CD14-positive monocyte (primary cell): Measurements from ENCODE around the gene ATOH8. TPM values are rescaled to one million over a fixed set of nuclear protein-coding genes. Genes with fewer than 3 reads are reported as not detected.

Experiments used
- DNase-seq, 3 donors: peaks; one replicate each; pipeline ENCODE4 v3.0.0-alpha.2; 2011 to 2022
- H2AFZ ChIP-seq: 2 replicates; pipeline ENCODE4 v1.6.0; 2012; ENCODE audit warnings: mild to moderate bottlenecking, low read depth, low read length, inconsistent platforms; ENCODE audit not compliant: insufficient read depth, poor library complexity, severe bottlenecking
- H3K27ac ChIP-seq, 2 donors: 1 replicate in 1 of 2; 2 replicates in 1 of 2; pipeline ENCODE4 v1.5.1; 2012 to 2013; ENCODE audit warnings: low read length in 2 of 2, control low read depth in 1 of 2, inconsistent platforms in 1 of 2, low read depth in 1 of 2, mild to moderate bottlenecking in 1 of 2
- H3K27me3 ChIP-seq, 2 donors: one replicate each; pipeline versions ENCODE4 v1.6.0 to v1.6.1; 2011 to 2013; ENCODE audit warnings: low read length in 2 of 2; ENCODE audit not compliant: control insufficient read depth in 2 of 2, insufficient read depth in 2 of 2
- H3K36me3 ChIP-seq, 2 donors: replicated peaks in 1 of 2; 1 replicate in 1 of 2; 2 replicates in 1 of 2; pipeline versions ENCODE4 v1.5.1 to v1.6.1; 2012 to 2013; ENCODE audit warnings: low read length in 2 of 2, control low read depth in 1 of 2, inconsistent platforms in 1 of 2, mild to moderate bottlenecking in 1 of 2; ENCODE audit not compliant: insufficient read depth in 2 of 2, control insufficient read depth in 1 of 2
- H3K4me1 ChIP-seq, 2 donors: 1 replicate in 1 of 2; 2 replicates in 1 of 2; pipeline versions ENCODE4 v1.5.1 to v1.6.1; 2012 to 2013; ENCODE audit warnings: low read length in 2 of 2, control low read depth in 1 of 2, inconsistent platforms in 1 of 2, mild to moderate bottlenecking in 1 of 2, moderate library complexity in 1 of 2; ENCODE audit not compliant: insufficient read depth in 2 of 2, control insufficient read depth in 1 of 2
- H3K4me2 ChIP-seq: replicated peaks from 2 replicates; pipeline ENCODE3; 2012; ENCODE audit warnings: low read length, moderate library complexity, mild to moderate bottlenecking; ENCODE audit not compliant: poor library complexity, severe bottlenecking; ENCODE audit errors: extremely low read depth
- H3K4me3 ChIP-seq, 3 experiments: fragments of 200-600 bp in 1 of 3; sonication (generic) in 1 of 3; replicated peaks in 1 of 3; 1 replicate in 2 of 3; 2 replicates in 1 of 3; pipeline ENCODE4 v1.5.1; 2011 to 2013; ENCODE audit warnings: low read length in 3 of 3, mild to moderate bottlenecking in 3 of 3, control low read depth in 2 of 3, low read depth in 2 of 3, inconsistent platforms in 1 of 3, moderate library complexity in 1 of 3
- H3K79me2 ChIP-seq: 2 replicates; pipeline ENCODE4 v1.6.0; 2012; ENCODE audit warnings: mild to moderate bottlenecking, control low read depth, inconsistent platforms, low read length, moderate library complexity; ENCODE audit not compliant: insufficient read depth
- H3K9ac ChIP-seq: 2 replicates; pipeline ENCODE4 v1.6.0; 2017; ENCODE audit warnings: low read length, mild to moderate bottlenecking; ENCODE audit not compliant: insufficient read depth, poor library complexity, severe bottlenecking
- H3K9me3 ChIP-seq, 2 donors: replicated peaks in 1 of 2; 1 replicate in 1 of 2; 2 replicates in 1 of 2; pipeline versions ENCODE4 v1.5.1 to v1.6.1; 2012 to 2013; ENCODE audit warnings: low read length in 2 of 2, control low read depth in 1 of 2; ENCODE audit not compliant: control insufficient read depth in 1 of 2, insufficient read depth in 1 of 2
- H4K20me1 ChIP-seq: 2 replicates; pipeline ENCODE4 v1.6.0; 2012; ENCODE audit warnings: mild to moderate bottlenecking, low read length, control low read depth, moderate library complexity; ENCODE audit not compliant: insufficient read depth
- H3K27ac Mint-ChIP-seq, 7 donors: one replicate each; pipeline ENCODE4 v1.8.0; 2020; ENCODE audit warnings: mild to moderate bottlenecking in 7 of 7, mixed read lengths in 7 of 7, moderate library complexity in 6 of 7, inconsistent platforms in 2 of 7
- H3K27me3 Mint-ChIP-seq, 3 donors: one replicate each; pipeline ENCODE4 v1.8.0; 2021 to 2022; ENCODE audit warnings: low read depth in 3 of 3, mild to moderate bottlenecking in 3 of 3, mixed read lengths in 3 of 3, moderate library complexity in 3 of 3, inconsistent platforms in 1 of 3
- H3K36me3 Mint-ChIP-seq, 2 donors: one replicate each; pipeline ENCODE4 v1.8.0; 2020; ENCODE audit warnings: mixed read lengths in 2 of 2, inconsistent platforms in 1 of 2, mild to moderate bottlenecking in 1 of 2
- H3K4me1 Mint-ChIP-seq: one replicate; pipeline ENCODE4 v1.8.0; 2020; ENCODE audit warnings: mild to moderate bottlenecking, mixed read lengths
- H3K4me3 Mint-ChIP-seq, 2 donors: one replicate each; pipeline ENCODE4 v1.8.0; 2020; ENCODE audit warnings: mild to moderate bottlenecking in 2 of 2, mixed read lengths in 2 of 2, moderate library complexity in 1 of 2
- H3K9me3 Mint-ChIP-seq, 7 donors: one replicate each; pipeline ENCODE4 v1.8.0; 2020 to 2022; ENCODE audit warnings: mixed read lengths in 7 of 7, mild to moderate bottlenecking in 6 of 7, moderate library complexity in 6 of 7, inconsistent platforms in 2 of 7
- WGBS: methylation state at CpG from one replicate; pipeline ENCODE4 v1.1.5; 2013; ENCODE audit warnings: missing lambda C conversion rate; ENCODE audit not compliant: insufficient coverage; 5-methylcytosine and 5-hydroxymethylcytosine counted together
- intact Hi-C, 2 donors: fragments of 100-400 bp; cut with micrococcal nuclease; formaldehyde crosslinking; loops; one replicate each; pipeline versions ENCODE4 v1.15.0 to v1.15.1; 2023
- polyA plus RNA-seq, 3 donors: library from polyadenylated mRNA; depleted of rRNA in 1 of 3; unstranded in 2 of 3; stranded (reverse) in 1 of 3; fragments of 300-500 nt in 2 of 3; fragments of >200 nt in 1 of 3; fragmentation: Illumina TruSeq in 2 of 3; gene quantifications; 1 replicate in 2 of 3; 2 replicates in 1 of 3; pipeline ENCODE4 v1.2.3, GENCODE V29; 2012 to 2021
- TF ChIP-seq, protein P1 (sequence below): fragments of 200-600 bp; IDR thresholded peaks from one replicate; pipeline ENCODE4 v1.8.0; 2022; ENCODE audit warnings: antibody characterized with exemption, mild to moderate bottlenecking

ATOH8 gene
- polyA plus RNA-seq, 3 donors: 2.0 to 3.9 (median 2.1) TPM

- Histone ChIP-seq H2AFZ (no peak overlapping the region), H3K4me2 (no peak overlapping the region), H3K79me2 (no peaks in the 10 kb centered on the region), H3K9ac (no peak overlapping the region), H3K27me3 (peaks cover 0 to 9% of the 10 kb centered on the region in 2 donors), H3K4me1 (peaks cover 8 to 15% of the 10 kb centered on the region in 2 donors), H3K4me3 (no peak overlapping the region), H3K9me3 (no peaks in the 10 kb centered on the region), H3K36me3 (no peaks in the 10 kb centered on the region), H4K20me1 (no peaks in the 10 kb centered on the region), H3K27ac (no peak overlapping the region)
- H3K4me1 Mint-ChIP-seq: peaks cover 18% of the 10 kb centered on the region
- WGBS: 90% methylated on average over 8 of the region's 8 CpGs
- no peak overlapping the region for H3K4me3 Mint-ChIP-seq
- H3K27me3 Mint-ChIP-seq: peaks cover 8 to 14% (median 9%) of the 10 kb centered on the region in 3 donors
- no peak for DNase-seq
- H3K9me3 Mint-ChIP-seq: peaks cover 0 to 2% (median 0%) of the 10 kb centered on the region in 7 donors
- H3K36me3 Mint-ChIP-seq: peaks cover 5 to 19% of the 10 kb centered on the region in 2 donors
- intact Hi-C loops: no loop called here
- TF ChIP-seq, protein P1, sequence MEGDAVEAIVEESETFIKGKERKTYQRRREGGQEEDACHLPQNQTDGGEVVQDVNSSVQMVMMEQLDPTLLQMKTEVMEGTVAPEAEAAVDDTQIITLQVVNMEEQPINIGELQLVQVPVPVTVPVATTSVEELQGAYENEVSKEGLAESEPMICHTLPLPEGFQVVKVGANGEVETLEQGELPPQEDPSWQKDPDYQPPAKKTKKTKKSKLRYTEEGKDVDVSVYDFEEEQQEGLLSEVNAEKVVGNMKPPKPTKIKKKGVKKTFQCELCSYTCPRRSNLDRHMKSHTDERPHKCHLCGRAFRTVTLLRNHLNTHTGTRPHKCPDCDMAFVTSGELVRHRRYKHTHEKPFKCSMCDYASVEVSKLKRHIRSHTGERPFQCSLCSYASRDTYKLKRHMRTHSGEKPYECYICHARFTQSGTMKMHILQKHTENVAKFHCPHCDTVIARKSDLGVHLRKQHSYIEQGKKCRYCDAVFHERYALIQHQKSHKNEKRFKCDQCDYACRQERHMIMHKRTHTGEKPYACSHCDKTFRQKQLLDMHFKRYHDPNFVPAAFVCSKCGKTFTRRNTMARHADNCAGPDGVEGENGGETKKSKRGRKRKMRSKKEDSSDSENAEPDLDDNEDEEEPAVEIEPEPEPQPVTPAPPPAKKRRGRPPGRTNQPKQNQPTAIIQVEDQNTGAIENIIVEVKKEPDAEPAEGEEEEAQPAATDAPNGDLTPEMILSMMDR: no peak
- H3K27ac Mint-ChIP-seq: no peak overlapping the region
Observed at GRCh38 chr2:85777441-85777861, 23.7 kb downstream of the ATOH8 start.

DNA sequence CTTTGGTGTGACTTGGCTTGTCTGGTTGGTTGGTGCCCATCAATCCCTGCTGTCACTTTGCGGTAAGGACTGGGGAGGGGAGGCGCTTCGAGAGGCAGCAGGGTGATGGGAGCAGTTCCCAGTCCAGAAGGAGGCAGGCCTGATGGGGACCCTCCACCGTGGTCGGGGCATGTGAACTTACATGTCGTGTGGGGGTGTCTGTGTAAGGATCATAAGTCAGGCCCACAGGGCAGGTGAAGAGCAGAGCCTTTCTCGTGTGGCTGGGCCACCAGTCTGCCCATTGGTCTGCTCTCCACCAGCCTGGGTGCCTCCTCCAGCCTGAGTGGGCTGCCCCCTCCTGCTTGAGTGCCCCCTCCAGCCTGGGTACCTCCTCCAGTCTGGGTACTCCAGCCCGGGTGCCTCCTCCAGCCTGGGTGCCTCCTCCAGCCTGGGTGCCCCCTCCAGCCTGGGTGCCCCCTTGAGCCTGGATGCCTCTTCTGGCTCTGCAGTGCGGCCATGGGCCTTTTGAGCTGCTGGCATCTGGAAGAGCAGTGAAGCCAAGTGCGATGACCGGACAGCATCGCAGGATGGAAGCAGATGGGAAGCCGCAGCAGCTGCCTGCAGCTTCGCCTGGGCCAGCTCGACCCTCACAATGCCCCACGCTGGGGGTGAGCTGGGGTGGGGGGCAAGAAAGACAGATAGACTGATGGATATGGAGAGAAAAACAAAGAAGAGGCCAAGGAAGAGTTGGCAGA, 25.0 kb downstream of the ATOH8 start:
- Histone ChIP-seq H3K4me2 (no peak overlapping the region), H3K9ac (no peak overlapping the region), H2AFZ (peak overlapping the region; percentile 59), H3K36me3 (no peaks in the 10 kb centered on the region), H3K79me2 (no peaks in the 10 kb centered on the region), H4K20me1 (no peaks in the 10 kb centered on the region), H3K27ac (no peak overlapping the region), H3K4me1 (peaks cover 8 to 14% of the 10 kb centered on the region in 2 donors), H3K4me3 (no peak overlapping the region), H3K27me3 (no peaks in the 10 kb centered on the region), H3K9me3 (no peaks in the 10 kb centered on the region)
- TF ChIP-seq, protein P1: no peak
- Mint-ChIP-seq H3K36me3 (peaks cover 5 to 13% of the 10 kb centered on the region in 2 donors), H3K4me1 (peaks cover 14% of the 10 kb centered on the region), H3K27me3 (peaks cover 1 to 3% (median 2%) of the 10 kb centered on the region in 3 donors), H3K27ac (no peak overlapping the region), H3K9me3 (peaks cover 0 to 2% (median 0%) of the 10 kb centered on the region in 7 donors), H3K4me3 (no peak overlapping the region)
- intact Hi-C loops: no loop called here
- WGBS: 93% methylated on average over 16 of the region's 16 CpGs
- no peak for DNase-seq
